SU-DHL-6 (cell line): ENCODE data around the gene APOBEC3B.

ENCODE experiments used
- H2AFZ ChIP-seq: fragments of 200-600 bp; sonication (generic); 2 replicates; pipeline ENCODE4 v1.6.1; 2014; ENCODE audit warnings: low read depth, mild to moderate bottlenecking, moderate library complexity, mixed read lengths, antibody characterized with exemption, low read length; ENCODE audit not compliant: severe bottlenecking
- H3F3A ChIP-seq: fragments of 200-600 bp; shearing (Covaris generic); 2 replicates; pipeline ENCODE4 v1.6.0; 2016; ENCODE audit warnings: antibody characterized with exemption, mild to moderate bottlenecking; ENCODE audit not compliant: insufficient read depth
- H3K27ac ChIP-seq: fragments of 200-600 bp; sonication (generic); 2 replicates; pipeline ENCODE4 v1.5.1; 2016; ENCODE audit warnings: low read depth, mild to moderate bottlenecking, low read length, moderate library complexity, mixed read lengths
- H3K27me3 ChIP-seq: fragments of 200-600 bp; sonication (generic), shearing (Covaris generic); 2 replicates; pipeline ENCODE4 v1.6.0; 2014; ENCODE audit warnings: mild to moderate bottlenecking, low read length
- H3K36me3 ChIP-seq: fragments of 200-600 bp; sonication (generic); 2 replicates; pipeline ENCODE4 v1.6.1; 2014; ENCODE audit warnings: mild to moderate bottlenecking, low read length, mixed read lengths
- H3K4me2 ChIP-seq: fragments of 300-600, 200-600 bp; shearing (Covaris generic), sonication (generic); 2 replicates; pipeline ENCODE4 v1.6.0; 2014; ENCODE audit warnings: low read length, low read depth, mild to moderate bottlenecking; ENCODE audit not compliant: poor library complexity, severe bottlenecking
- H3K4me3 ChIP-seq: fragments of 200-600 bp; sonication (generic); 2 replicates; pipeline ENCODE4 v1.5.1; 2014; ENCODE audit warnings: antibody characterized with exemption, low read length, mild to moderate bottlenecking, mixed read lengths; ENCODE audit not compliant: insufficient read depth, poor library complexity, severe bottlenecking
- H3K79me2 ChIP-seq: fragments of 200-600 bp; sonication (generic); 2 replicates; pipeline ENCODE4 v1.6.1; 2014; ENCODE audit warnings: mild to moderate bottlenecking, low read length, moderate library complexity; ENCODE audit not compliant: insufficient read depth
- H3K9ac ChIP-seq: fragments of 200-600 bp; sonication (generic); 2 replicates; pipeline ENCODE4 v1.7.0; 2014; ENCODE audit warnings: mild to moderate bottlenecking, low read length
- H3K9me2 ChIP-seq: fragments of 200-600 bp; sonication (generic); replicated peaks from 2 replicates; pipeline ENCODE4 v1.6.1; 2014; ENCODE audit warnings: low read length; ENCODE audit not compliant: insufficient read depth
- H3K9me3 ChIP-seq: fragments of 200-600 bp; sonication (generic); 2 replicates; pipeline ENCODE4 v1.6.1; 2014; ENCODE audit warnings: low read length, mixed read lengths; ENCODE audit not compliant: insufficient read depth
- H4K20me1 ChIP-seq: fragments of 200-600 bp; sonication (generic); 2 replicates; pipeline ENCODE4 v1.6.1; 2014; ENCODE audit warnings: low read depth, mild to moderate bottlenecking, antibody characterized with exemption, low read length, moderate library complexity, mixed read lengths
- CTCF ChIP-seq: fragments of 200-600 bp; sonication (generic); IDR thresholded peaks from one replicate; pipeline ENCODE4 v1.5.1; 2017; ENCODE audit warnings: antibody characterized with exemption, mild to moderate bottlenecking, low read length, moderate library complexity; ENCODE audit not compliant: insufficient read depth, poor library complexity, severe bottlenecking
- EZH2phosphoT487 ChIP-seq: fragments of 200-600 bp; sonication (generic), shearing (Covaris generic); conservative IDR thresholded peaks from 2 replicates; pipeline ENCODE4 v1.6.1; 2018; ENCODE audit warnings: mild to moderate bottlenecking, antibody characterized with exemption, low read length, moderate library complexity, mixed read lengths

APOBEC3B gene

GRCh38 chr22:39024519-39025308 lies 42.6 kb downstream of the APOBEC3B start:
- Histone ChIP-seq H3K4me3 (no peak overlapping the region), H3K9me3 (no peaks in the 10 kb centered on the region), H2AFZ (no peak overlapping the region), H3K36me3 (no peaks in the 10 kb centered on the region), H3K27me3 (no peaks in the 10 kb centered on the region), H3K27ac (no peak overlapping the region), H3K4me2 (no peak overlapping the region), H4K20me1 (no peaks in the 10 kb centered on the region), H3K9ac (no peak overlapping the region), H3K79me2 (peaks cover 8% of the 10 kb centered on the region), H3F3A (peaks cover 10% of the 10 kb centered on the region), H3K9me2 (no peaks in the 10 kb centered on the region)
- TF ChIP-seq CTCF (no peak), EZH2phosphoT487 (no peak)

GRCh38 chr22:39026509-39027150 lies 44.5 kb downstream of the APOBEC3B start:
- Histone ChIP-seq H2AFZ (no peak overlapping the region), H3K79me2 (peaks cover 3% of the 10 kb centered on the region), H3F3A (peaks cover 3% of the 10 kb centered on the region; the same call in 1 of the 2 replicates), H3K9me2 (no peaks in the 10 kb centered on the region), H3K27ac (no peak overlapping the region), H3K27me3 (no peaks in the 10 kb centered on the region), H3K9ac (no peak overlapping the region), H3K9me3 (no peaks in the 10 kb centered on the region), H4K20me1 (no peaks in the 10 kb centered on the region), H3K4me2 (no peak overlapping the region), H3K4me3 (no peak overlapping the region), H3K36me3 (no peaks in the 10 kb centered on the region)
- no peak for TF ChIP-seq EZH2phosphoT487
- no peak for TF ChIP-seq CTCF

- Histone ChIP-seq H2AFZ (no peak overlapping the region), H4K20me1 (no peaks in the 10 kb centered on the region), H3K4me2 (no peak overlapping the region), H3F3A (no peaks in the 10 kb centered on the region), H3K79me2 (no peaks in the 10 kb centered on the region), H3K9me3 (no peaks in the 10 kb centered on the region), H3K27me3 (no peaks in the 10 kb centered on the region), H3K4me3 (no peak overlapping the region), H3K36me3 (no peaks in the 10 kb centered on the region), H3K9ac (no peak overlapping the region), H3K9me2 (no peaks in the 10 kb centered on the region), H3K27ac (no peak overlapping the region)
- TF ChIP-seq CTCF = no peak
- no peak for TF ChIP-seq EZH2phosphoT487
These were observed 45.6 kb downstream of the APOBEC3B start for GRCh38 chr22:39027717-39028116.
